Transverse colon (tissue), 4 donors: ENCODE data around the gene GLUD2. TPM values are rescaled to one million over a fixed set of nuclear protein-coding genes. Genes with fewer than 3 reads are reported as not detected.

Experiments used
- total RNA-seq, 4 donors: library from RNA; depleted of rRNA; stranded (reverse); fragments of >200 nt; gene quantifications; one replicate each; pipeline ENCODE4 v1.1.0, GENCODE V29; 2016

Gene GLUD2
- total RNA-seq, 4 donors from 2014 or later: 0.79 to 5.0 (median 1.2) TPM; not detected in 1

Other genes with a start within 250 kb of the GLUD2 start
- not detected for gene CT47B1, start 171.7 kb upstream of the GLUD2 start, total RNA-seq
- not detected for gene CT47A11, start 110.5 kb upstream of the GLUD2 start, total RNA-seq
- gene CT47A10, start 105.6 kb upstream of the GLUD2 start, total RNA-seq: not detected
- not detected for gene CT47A9, start 100.7 kb upstream of the GLUD2 start, total RNA-seq
- gene CT47A8, start 95.9 kb upstream of the GLUD2 start, total RNA-seq: not detected
- gene CT47A7, start 91.0 kb upstream of the GLUD2 start, total RNA-seq: not detected
- not detected for gene CT47A6, start 86.1 kb upstream of the GLUD2 start, total RNA-seq
- gene CT47A5, start 81.3 kb upstream of the GLUD2 start, total RNA-seq: not detected
- not detected for gene CT47A4, start 76.4 kb upstream of the GLUD2 start, total RNA-seq
- not detected for gene CT47A3, start 71.5 kb upstream of the GLUD2 start, total RNA-seq
- gene CT47A2, start 66.7 kb upstream of the GLUD2 start, total RNA-seq: not detected
- not detected for gene CT47A1, start 61.9 kb upstream of the GLUD2 start, total RNA-seq